H54 (cell line): Measurements from ENCODE around the gene DHX58.

Experiments used
- DNase-seq: peaks from one replicate; pipeline ENCODE4 v3.0.0; 2011; ENCODE audit warnings: low spot score, mixed read lengths; ENCODE audit not compliant: insufficient read length
- FAIRE-seq: peaks from 3 replicates; lab custom pipeline; 2011; peaks lifted over from hg19 to GRCh38; lab: Jason Lieb, UNC
- POLR2A ChIP-seq: IDR thresholded peaks from 2 replicates; pipeline ENCODE4 v1.6.1; 2011; ENCODE audit warnings: low read depth, mild to moderate bottlenecking, low read length

Gene DHX58

GRCh38 chr17:42122371-42123303, 10.1 kb upstream of the DHX58 start, which contains the start of gene HSPB9:
HSPB9 (plus strand) TSS chr17:42122804; CDS start chr17:42122851, 47 bp downstream.
- no peak for DNase-seq
- no peak for FAIRE-seq
- no peak for TF ChIP-seq POLR2A

GRCh38 chr17:42120770-42121769, 8.6 kb upstream of the DHX58 start, which contains the start of gene KAT2A:
KAT2A (minus strand) TSS chr17:42121367; CDS start chr17:42121304, 63 bp downstream.
- peak; percentile 95 for DNase-seq
- no peak for FAIRE-seq
- peak; percentile 89 for TF ChIP-seq POLR2A

DNA sequence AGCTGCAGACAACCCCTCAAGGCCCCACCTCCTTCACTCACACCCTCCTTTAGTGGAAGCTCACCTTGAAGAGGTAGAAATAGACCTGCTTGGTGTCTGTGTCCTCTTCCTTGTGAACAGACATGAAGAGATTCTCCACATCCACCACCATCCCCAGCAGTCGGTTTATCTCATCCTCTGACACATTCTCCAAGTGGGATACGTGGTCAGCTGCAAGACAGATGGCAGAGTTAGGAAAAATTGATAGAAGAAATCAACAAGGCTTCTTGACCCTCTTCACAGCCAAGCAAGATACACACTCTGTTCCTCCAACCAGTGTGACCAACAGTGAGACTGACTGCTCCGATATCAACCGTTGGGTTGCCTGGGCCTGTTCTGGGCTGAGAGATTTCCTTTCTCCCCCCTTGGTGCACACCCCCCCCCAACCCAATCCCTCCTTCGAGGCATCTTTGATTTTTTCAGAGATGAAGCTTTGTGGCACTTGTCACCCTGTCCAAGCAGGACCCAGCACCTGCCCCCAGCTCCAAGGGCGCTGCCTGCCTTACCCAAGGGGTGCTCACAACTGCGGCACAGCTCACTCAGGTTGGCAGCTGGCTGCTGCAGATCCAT, 7.8 kb upstream of the DHX58 start:
- TF ChIP-seq POLR2A: no peak
- no peak for FAIRE-seq
- no peak for DNase-seq

- no peak for TF ChIP-seq POLR2A
- no peak for DNase-seq
- FAIRE-seq: no peak
These were observed 6.8 kb upstream of the DHX58 start for GRCh38 chr17:42119301-42119700.

- DNase-seq (no peak), FAIRE-seq (no peak)
- no peak for TF ChIP-seq POLR2A
These were observed 6.0 kb upstream of the DHX58 start for GRCh38 chr17:42118545-42118944.

DNA sequence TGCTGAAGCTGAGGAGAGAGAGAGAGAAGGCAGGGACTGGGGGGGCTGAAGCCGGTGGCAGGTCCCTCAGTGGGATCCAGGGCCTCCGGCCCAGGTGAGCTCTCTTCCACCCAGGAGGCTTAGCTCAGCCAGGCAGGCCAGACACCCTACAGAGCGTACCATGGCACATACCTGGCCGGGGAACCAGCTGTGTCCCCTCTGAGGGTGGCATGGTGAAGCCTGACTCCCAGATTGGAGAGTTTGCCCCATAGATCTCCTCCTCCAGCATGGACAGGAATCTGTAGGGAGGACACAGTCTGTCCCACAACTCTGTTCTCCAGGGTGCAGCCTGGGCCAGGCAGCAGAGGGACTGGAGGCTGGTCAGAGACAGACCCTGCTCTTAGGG, 5.6 kb upstream of the DHX58 start:
- TF ChIP-seq POLR2A: no peak
- DNase-seq: no peak
- no peak for FAIRE-seq

- FAIRE-seq: no peak
- DNase-seq: no peak
- no peak for TF ChIP-seq POLR2A
These were observed 5.0 kb upstream of the DHX58 start for GRCh38 chr17:42117397-42118125.

- TF ChIP-seq POLR2A: no peak
- FAIRE-seq (no peak), DNase-seq (peak; percentile 77)
These were observed 4.3 kb upstream of the DHX58 start for GRCh38 chr17:42116705-42117396.

- no peak for TF ChIP-seq POLR2A
- no peak for FAIRE-seq
- no peak for DNase-seq
These were observed 1.6 kb upstream of the DHX58 start for GRCh38 chr17:42114118-42114517.

DNA sequence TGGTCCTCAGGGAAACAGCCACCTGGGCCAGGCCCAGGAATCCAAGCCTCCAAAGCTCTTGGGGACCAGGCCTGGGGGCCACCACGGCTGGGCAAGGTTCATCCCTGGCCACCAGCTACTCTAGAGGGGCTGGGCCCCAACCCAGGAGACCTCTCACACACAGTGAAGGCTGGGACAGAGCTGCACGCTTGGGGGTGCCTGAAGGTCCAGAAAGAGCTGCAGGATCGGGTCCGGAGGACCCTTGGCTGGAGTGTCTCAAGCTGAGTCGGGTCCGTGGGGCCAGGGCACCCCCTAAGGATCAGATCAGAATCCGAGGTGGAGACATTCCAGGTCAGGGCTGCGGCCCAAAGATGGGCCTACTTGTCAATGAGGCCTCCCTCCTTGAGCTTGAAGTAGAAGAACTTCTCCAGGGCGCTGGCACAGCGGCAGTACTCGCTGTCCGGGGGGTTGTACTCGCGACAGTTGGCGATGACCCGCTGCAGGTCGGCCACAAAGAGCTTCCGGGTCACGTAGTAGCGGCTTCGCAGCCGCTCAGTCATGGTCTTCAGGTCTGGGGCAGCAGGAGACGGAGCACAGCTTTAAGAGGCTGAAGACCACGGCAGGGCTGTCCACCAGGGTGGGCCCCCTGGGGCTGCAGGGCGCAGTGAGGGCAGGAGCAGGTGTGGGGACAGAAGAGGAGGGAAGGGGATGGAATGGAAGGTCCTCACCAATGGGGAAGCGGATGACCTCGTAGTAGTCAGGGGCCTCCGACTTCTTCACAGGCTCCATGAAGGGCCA, 967 bp upstream of the DHX58 start:
- DNase-seq (no peak), FAIRE-seq (no peak)
- TF ChIP-seq POLR2A: no peak

GRCh38 chr17:42111871-42112551, 503 bp downstream of the DHX58 start:
- DNase-seq (peak; percentile 74), FAIRE-seq (no peak)
- TF ChIP-seq POLR2A: no peak
